Right renal pelvis (tissue), 4 donors: Measurements from ENCODE around the gene FIBP. TPM values are rescaled to one million over a fixed set of nuclear protein-coding genes. Genes with fewer than 3 reads are reported as not detected.
"Not testable (repeated sequence)": the region's sequence is repeated elsewhere in the genome, so short reads cannot be mapped to it uniquely, and the experiment has no call there.

Source experiments
- DNase-seq, 4 donors: peaks; one replicate each; pipeline ENCODE4 v3.0.0-alpha.2; 2013; ENCODE audit warnings: low read depth in 4 of 4, low spot score in 3 of 4, missing footprints in 1 of 4
- polyA plus RNA-seq, 4 donors: library from polyadenylated mRNA; unstranded; fragments of 120-200 nt; gene quantifications; one replicate each; pipeline ENCODE4 v1.2.1, GENCODE V29; 2013; ENCODE audit not compliant: insufficient read length in 4 of 4

Gene FIBP
- polyA plus RNA-seq, 4 donors, result 90.9 to 107 (median 100) TPM

DNA sequence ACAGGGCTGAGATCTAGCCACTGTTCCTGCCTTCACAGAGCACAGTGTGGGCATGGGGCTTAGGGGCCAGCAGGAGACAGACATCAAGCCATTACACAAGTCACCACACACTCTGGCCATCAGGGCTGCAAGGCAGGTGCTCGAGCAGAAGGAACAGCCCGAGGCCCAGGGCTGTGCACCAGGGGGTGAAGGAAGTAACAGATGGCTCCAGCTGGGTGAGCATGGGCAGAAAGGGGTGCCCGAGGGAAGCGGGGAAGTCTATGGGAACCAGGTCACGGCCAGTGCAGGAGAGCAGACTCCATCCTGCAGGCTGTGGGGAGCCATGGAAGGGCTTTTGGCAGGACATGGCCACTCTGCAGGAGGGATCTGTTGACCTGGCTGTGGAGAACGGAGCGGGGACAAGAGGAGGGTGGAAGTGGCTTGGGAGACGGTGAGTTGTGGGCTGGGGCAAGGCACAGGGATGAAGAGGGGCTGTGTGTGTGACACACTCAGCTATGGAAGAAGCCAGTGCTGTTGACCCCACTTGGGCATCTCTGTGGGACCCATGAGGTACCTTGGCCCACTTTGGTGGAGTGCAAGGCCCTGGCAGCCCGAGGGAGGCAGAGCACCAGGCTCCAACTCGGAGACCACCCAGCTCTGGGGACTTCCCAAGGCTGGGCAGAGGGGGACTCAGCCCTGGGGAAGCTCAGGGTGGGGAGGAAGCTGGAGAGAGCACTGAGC, 27.0 kb upstream of the FIBP start:
- no peak for DNase-seq

DNA sequence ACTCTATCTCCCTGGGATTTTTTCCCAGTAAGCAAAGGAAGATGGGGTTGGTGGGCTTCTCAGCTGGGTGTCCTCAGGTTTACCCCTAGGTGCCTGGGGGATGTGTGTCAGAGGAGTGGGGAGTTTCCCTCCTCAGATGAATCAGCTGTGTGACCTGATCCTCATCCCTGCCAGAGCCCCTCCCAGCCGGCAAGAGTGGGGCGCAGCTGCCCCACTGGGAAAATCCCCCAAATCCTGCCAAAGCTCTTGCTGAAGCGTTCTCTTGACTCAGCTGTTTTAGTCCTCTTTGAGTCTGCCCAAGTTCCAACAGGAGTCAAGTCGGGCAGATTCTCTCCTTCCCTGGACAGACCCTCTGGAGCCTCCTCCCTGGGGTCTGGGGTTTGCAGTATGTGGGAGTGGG, 24.6 kb upstream of the FIBP start:
- no peak for DNase-seq

DNA sequence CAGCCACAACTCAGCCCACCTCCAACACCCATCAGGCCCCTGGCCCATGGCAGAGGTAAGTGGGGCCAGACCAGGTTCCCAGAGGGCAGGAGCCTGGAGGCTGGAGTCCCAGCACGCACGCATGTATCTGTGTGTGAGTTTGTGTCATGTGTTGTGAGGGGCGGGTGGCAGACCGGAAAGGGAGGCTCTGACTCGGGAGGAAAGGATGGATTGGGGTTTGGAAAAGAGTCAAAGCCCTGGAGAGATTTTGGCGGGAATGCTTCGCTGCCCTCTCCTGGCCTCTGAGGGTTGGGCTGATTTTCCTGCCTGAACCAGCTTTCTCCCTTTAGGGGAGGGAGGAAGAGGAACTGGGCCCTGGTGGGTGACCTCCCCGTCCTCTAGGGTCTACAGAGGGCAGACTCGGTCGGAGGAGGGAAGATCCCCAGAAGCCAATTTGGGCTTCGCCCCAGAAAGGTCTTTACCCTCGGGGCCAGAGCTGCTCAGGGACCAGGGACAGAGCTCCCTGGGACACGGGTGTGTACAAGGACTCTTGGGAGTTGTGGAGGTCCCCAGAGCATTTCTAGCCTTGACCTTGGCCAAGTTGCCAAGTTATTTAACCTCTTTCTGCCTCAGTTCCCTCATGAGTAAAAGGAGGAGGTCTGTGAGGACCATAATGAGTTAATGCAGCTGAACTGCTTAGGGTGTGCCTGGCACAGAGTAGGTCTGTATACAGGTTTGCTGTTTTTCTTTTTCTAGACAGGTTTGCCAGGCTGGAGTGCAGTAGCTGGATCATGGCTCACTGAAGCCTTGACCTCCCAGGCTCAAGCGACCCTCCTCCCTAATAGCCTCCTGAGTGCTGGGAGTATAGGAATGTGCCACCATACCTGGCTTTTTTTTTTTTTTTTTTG, 23.7 kb upstream of the FIBP start:
- no peak for DNase-seq

DNA sequence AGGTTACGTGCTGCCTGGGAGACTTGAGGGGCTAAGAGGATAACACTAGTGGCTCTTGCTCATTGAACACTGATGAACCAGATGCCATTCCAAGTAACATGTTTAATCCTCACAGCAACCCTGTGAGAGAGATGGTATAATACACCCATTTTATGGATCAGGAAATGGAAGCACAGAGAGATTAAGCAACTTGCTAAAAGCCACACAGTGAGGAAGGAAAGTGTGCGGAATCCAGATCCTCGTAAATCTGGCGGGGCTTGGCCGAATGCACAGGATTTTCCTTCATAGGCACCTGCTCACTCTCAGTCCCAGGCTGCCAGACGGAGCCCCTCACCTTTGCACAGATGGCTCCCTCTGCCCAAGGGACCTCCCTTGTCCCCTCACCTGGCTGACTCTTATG, 19.6 kb upstream of the FIBP start:
- DNase-seq, result no peak

DNA sequence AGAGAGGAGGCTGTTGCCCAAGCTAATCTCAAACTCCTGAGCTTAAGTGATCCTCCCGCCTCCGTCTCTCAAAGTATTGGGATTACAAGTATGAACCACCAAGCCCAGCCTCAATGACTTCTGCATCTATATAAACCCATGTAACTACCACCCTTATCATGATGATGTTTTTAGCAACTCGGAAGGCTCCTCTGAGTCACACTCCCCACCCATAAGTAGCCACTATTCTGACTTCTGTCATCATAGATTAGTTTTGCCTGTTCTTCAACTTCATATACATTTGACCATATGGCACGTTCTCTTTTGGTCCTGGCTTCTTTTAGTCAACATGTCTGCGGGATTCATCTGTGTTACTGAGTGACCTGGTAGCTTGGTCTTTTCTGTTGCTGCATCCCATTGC, 18.3 kb upstream of the FIBP start:
- DNase-seq, result no peak

DNA sequence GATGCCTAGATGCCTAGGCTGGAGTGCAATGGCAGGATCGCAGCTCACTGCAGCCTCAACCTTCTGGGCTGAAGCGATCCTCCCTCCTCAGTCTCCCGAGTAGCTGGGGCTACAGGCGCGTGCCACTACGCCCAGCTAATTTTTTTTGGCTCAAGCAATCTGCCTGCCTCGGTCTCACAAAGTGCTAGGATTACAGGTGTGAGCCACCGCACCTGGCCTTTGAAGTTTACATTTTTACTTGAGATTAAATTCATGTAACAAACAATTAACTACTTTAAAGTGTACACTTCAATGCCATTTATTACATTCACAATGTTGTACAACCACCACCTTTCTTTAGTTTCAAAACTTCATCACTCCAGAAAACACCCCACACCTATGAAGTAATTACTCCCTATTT, 15.4 kb upstream of the FIBP start:
- DNase-seq, result no peak

DNA sequence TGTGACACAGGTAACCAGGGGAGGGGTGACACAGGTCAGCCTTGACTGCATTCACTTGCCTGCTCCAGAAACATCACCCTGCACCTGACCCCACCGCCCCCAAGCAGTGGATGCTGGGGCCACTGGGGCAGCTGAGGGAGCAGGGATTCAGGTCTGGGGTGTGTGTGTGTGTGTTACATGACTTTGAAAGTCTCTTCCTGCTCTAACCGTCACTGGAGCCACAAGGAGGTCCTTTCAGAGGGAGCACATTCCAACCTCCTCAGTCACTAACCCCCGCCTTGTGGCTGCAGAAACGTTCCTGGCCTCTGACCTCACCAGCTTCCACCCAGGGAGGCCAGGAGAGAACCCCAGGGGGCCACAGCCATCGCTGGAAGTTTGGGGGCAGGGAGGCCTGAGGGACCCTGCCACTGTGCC, 14.8 kb upstream of the FIBP start:
- DNase-seq, result no peak

DNA sequence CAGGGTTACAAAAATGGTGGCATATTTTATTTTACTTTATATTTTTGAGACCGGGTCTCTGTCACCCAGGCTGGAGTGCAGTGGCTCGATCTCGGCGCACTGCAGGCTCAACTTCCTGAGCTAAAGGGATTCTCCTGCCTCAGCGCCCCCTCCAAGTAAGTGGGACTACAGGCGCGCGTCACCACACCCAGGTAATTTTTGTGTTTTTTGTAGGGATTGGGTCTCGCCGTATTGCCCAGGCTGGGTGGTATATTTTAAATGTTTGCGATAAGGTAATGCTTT, 12.6 kb upstream of the FIBP start:
- no peak for DNase-seq

DNA sequence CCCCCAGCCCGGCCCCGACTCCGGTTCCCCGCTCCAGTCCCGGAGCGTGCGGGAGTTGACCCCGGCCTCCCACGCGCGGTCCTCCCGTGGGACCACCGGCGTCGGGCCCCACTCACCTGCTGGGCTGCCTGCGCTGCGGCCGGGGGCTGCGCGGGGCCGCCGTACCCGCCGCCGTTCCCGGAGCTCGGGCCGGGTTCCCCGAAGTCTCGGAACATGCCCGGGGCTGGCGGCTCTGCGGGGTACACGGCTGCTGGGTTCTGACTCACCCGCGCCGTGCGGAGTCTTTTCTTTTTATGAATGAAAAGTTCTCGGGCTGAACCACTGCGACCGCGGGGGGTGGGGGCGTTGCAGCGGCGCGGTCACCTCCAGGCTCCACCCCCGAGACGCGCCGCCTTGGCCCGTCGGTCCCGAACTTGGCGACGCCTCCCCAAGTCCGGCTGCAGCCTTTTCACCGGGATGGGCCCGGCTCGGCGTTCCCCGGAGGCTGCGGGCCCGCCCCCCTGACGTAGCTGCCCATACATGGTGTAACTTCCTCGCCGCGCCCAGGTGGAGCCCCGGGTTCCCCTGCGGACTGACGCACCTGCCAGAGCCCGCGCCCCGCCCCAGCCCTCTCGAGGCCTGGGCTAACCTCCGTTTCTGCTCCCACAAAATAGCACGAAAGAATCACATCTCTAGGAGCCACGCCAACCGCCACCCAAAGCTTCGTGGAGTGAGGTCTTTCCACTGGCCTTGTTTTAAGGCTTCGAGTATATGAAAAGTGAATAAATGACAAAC, 12.0 kb upstream of the FIBP start, which contains the start of gene FOSL1:
Gene FOSL1 (minus strand): TSS at position 264 of the 774 bp plus-strand sequence. CDS start 49 bp downstream, at position 215.
- DNase-seq, result no peak

DNA sequence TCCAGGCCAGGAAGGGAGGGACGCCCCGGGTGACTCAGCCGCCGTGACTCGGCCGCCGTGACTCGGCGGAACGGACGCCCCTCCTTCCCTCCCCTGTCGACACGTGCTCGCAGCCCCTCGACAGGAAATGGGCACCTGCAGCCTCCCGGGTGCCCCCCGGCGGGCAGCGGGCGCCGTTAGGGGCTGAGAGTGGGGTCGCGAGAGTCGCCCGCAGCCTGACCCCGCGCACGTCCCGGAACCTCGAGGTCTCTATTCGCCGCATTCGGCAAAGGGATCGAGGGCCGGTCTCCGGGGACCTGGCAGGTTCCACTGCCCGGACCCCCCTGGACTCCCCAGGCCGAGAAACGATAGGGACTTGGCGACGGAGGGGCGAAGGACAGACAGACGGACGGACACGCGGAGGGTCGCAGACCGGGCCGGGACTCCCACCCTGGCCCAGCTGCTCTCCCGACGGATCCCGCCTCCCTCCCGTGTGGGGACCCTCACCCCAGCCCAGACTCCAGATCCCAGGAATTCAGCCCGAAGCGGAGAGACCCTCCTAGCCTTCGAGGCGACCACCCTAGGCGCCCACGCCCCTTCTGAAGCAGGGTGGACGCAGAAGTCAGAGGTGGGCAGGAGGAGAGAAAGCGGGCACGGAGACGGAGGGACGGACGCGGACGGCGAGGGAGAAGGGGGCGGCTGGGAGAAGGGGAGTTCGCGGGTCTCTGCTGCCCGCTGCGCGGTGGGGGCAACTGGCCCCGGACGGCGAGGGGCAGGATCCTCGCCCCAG, 11.3 kb upstream of the FIBP start:
- no peak for DNase-seq

DNA sequence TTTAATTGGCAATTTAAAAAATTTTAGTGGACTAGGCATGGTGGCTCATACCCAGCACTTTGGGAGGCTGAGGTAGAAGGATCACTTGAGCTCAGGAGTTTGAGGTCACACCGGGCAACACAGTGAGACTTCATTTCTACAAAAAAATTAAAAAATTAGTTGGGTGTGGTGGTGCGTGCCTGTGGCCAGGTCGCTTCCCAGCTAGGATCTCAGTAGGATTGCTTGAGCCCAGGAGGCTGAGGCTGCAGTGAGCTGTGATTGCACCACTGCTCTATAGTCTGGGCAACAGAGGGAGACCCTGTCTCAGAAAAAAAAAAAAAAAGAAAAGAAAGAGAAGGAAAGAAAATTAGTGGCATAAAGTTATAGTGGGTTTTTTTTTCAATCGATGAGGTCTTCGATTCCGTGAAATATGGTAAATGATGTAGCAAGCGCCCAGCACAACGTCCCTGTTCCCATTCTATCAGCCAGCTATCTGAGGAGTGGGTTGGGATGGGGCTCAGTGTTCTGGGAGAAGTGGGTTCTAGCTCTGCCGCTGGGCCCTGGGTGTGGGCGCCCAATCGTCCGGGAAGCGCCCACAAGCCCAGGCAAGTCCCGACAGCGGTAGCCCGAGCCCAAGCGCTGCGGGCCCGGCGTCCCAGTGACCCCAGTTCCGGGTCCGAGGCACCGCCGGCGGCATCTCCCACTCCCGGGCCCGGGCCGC, 10.5 kb upstream of the FIBP start:
- DNase-seq, result no peak

DNA sequence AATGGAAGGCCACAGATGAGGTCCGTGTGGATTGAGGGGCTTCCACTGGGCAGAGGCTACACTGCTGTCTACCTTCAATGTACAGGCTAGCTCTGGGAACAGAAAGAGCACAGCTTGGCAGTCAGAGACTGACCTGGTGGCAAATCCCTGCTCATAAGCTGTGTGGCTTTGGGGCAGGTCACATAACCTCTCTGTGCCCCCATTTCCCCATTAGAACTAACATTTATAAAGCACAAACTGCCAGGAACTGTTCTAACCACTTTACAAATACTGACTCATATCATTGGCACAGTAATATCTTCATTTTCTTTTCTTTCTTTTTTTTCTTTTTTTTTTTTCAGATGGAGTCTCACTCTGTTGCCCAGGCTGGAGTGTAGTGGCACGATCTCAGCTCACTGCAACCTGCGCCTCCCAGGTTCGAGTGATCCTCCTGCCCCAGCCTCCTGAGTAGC, 8.8 kb upstream of the FIBP start:
- no peak for DNase-seq

DNA sequence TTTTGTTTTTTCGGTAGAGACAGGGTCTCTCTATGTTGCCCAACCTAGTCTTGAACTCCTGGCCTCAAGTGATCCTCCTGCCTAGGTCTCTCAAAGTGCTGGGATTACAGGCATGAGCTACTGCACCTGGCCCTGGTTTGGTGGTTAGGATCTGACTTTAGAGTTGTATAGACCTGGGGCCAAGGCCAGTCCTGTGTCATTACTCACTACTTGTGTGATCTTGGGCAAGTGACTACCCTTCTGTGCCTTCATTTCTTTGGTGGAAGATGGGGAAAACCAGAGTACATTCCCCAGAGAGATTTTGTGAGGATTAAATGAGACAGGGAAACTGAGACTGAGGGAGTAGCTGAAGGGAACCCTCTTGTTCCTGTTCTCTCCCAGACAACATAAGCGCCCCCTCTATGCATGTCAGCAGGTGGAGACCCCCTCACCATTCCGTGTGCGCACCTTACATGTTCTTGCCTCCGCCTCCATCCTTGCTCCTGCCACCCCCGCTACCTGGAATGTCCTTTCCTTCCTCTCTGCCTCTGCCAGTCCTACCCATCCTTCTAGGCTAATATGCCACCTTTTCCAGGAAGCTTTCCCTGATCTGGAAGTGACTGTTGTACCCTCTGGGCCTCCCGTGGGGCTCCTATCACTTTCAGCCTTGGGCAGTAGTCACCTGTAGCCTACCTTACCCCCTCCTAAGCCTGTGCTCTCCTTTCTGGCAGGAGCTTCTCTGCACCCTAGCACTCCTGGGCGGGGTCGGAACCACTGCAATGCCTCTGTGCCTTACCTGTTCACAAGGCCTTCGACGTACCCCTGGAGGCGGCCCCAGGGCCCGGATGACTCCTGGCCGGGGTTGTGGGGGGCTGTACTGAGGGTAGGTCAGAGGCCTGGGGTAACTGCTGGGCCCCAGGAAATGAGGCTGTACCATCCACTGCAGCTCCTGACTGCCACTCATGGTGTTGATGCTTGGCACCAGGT, 8.0 kb upstream of the FIBP start:
- no peak for DNase-seq

DNA sequence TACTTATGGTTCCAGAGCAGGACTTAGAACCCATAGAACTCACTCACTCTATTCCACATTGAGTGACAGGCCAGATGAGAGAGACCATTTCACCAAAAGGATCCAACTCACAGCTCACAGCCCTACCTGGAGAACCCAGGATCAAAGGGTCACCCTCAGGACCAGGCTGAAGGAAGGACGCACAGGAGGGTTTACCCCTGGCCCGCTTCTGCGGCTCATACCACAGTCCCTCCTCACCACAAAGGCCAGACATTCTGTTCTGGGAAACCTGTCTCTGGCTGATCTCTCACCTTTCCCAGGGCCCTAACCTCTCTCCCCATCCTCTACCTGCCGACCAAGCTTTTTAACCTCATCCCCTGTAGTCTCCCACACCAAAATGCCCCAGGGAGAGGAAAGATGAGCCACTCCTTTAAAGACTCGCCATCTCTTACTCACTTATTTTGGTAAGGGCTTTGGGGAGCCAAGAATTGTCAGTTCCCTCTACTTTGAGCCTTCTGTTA, 7.3 kb upstream of the FIBP start:
- DNase-seq, result no peak

DNA sequence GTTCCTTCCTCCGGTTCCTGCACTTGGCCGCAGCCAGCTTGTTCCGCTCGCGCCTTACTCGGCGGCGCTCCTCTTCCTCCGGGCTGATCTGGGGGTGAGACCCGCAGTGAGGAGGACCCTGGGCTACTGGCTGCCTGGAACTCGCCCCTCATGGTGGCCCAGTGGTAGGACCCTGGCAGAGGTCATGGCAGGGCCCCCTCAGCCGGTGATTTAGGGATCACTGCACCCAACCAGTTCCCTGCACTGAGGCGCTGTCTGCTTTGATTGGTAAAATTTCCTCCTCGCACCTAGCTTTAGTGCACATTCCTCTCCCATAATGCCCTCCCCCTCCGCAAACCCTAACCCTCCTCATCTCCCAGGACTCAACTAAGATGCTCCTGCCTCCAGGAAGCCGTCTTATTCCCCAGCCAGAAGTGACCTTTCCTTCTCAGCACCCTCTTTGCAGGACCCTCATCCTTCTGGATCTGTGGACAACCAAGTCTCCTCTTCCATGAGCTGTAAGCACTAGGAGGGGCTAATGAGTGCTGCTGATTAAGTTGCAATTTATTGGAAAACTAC, 5.8 kb upstream of the FIBP start:
- DNase-seq, result no peak

DNA sequence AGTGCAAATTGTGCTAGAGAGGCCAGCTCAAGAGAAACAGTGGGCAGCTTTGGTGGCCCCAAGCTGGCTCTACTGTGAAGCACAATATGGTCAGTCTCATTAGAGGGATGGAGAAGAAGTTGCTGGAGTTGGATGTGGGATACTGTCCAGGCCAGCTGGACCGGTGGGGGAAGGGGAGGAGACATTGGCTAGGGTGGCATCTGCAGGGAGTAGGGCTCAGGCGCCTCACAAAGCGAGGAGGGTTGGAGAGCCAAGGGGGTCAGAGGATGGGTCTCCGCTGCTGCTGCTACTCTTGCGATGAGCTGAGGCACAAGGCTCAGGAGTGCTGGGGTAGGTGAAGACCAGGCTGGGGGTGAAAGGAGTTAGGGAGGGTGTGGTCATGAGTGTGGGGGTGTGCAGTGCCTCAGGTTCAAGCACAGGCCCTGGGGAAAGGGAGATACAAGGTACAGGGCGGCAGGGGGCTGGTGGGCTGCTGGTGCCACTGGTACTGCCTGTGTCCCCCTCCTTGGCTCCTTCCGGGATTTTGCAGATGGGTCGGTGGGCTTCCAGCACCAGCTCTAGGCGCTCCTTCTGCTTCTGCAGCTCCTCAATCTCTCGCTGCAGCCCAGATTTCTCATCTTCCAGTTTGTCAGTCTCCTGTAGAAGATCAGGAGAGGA, 4.5 kb upstream of the FIBP start:
- no peak for DNase-seq

DNA sequence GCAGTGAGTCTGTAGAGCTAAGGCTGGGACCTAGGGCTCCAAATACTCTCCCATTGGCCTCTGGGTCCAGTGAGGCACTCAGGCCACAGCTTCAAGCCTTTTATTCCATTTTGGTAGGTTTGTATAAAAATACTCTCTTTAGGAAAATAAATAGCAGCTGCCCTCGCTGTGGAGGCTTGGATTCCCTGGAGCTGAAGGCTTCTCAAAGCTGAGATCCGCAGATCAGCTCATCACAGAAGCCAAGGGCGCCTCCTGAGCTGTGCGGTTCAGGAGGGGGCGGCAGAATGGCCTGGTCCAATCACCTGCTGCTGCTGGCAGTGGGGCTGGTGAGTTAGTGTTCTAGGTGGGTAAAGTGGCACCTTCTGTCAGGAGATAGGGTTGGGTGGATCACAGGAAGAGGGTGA, 3.9 kb upstream of the FIBP start:
- DNase-seq, result not testable (repeated sequence)
